Heart left ventricle (tissue), 16 donors: Measurements from ENCODE around the gene SETD1A. TPM values are rescaled to one million over a fixed set of nuclear protein-coding genes. Genes with fewer than 3 reads are reported as not detected.

ENCODE experiments used
- ATAC-seq, 4 donors: fragments of 200-7000 bp; cut with Tn5 transposase; one replicate each; pipeline ENCODE4 v1.9.1; 2020 to 2022; ENCODE audit warnings: moderate library complexity in 4 of 4, mild to moderate bottlenecking in 3 of 4, moderate number of reproducible peaks in 1 of 4
- DNase-seq, 5 donors: peaks; one replicate each; pipeline ENCODE4 v3.0.0-alpha.2; 2020
- H3K27ac ChIP-seq, 12 donors: fragments of 200-600 bp; sonication (generic) in 4 of 12; one replicate each; pipeline versions ENCODE4 v1.5.0 to v1.8.0; 2016 to 2022; ENCODE audit warnings: mild to moderate bottlenecking in 2 of 12
- H3K27me3 ChIP-seq, 9 donors: fragments of 200-600 bp; sonication (generic) in 2 of 9; one replicate each; pipeline versions ENCODE4 v1.5.1 to v1.8.0; 2016 to 2022; ENCODE audit warnings: mild to moderate bottlenecking in 3 of 9
- H3K36me3 ChIP-seq, 9 donors: fragments of 200-600 bp; sonication (generic) in 2 of 9; one replicate each; pipeline versions ENCODE4 v1.5.0 to v1.8.0; 2018 to 2022; ENCODE audit warnings: mild to moderate bottlenecking in 2 of 9
- H3K4me1 ChIP-seq, 12 donors: fragments of 200-600 bp; sonication (generic) in 4 of 12; one replicate each; pipeline versions ENCODE4 v1.5.0 to v1.8.0; 2016 to 2022; ENCODE audit warnings: mild to moderate bottlenecking in 3 of 12
- H3K4me3 ChIP-seq, 12 donors: fragments of 200-600 bp; sonication (generic) in 4 of 12; one replicate each; pipeline versions ENCODE4 v1.5.0 to v1.8.0; 2017 to 2022; ENCODE audit warnings: mild to moderate bottlenecking in 9 of 12, moderate library complexity in 4 of 12
- H3K9me3 ChIP-seq, 12 donors: fragments of 200-600 bp; sonication (generic) in 4 of 12; one replicate each; pipeline versions ENCODE4 v1.5.0 to v1.8.0; 2016 to 2022; ENCODE audit warnings: mild to moderate bottlenecking in 1 of 12
- CTCF ChIP-seq, 12 donors: fragments of 200-600 bp; sonication (generic) in 4 of 12; IDR thresholded peaks; one replicate each; pipeline versions ENCODE4 v1.5.0 to v1.8.0; 2018 to 2022; ENCODE audit warnings: antibody characterized with exemption in 12 of 12, mild to moderate bottlenecking in 5 of 12
- POLR2A ChIP-seq, 2 donors: fragments of 450-650 bp; IDR thresholded peaks; one replicate each; pipeline ENCODE4 v1.6.1; 2017; ENCODE audit warnings: antibody characterized with exemption in 2 of 2, mild to moderate bottlenecking in 2 of 2, moderate library complexity in 2 of 2
- WGBS, 4 donors: extraction: QIAGEN DNeasy Blood & Tissue Kit in 2 of 4; methylation state at CpG; one replicate each; pipeline versions ENCODE4 v1.1.5 to v1.1.7; 2013 to 2018; 5-methylcytosine and 5-hydroxymethylcytosine counted together
- intact Hi-C, 10 donors: fragments of 100-400 bp; cut with DNase I; formaldehyde crosslinking; loops; one replicate each; pipeline versions ENCODE4 v1.11.1 to v1.14.2; 2022
- polyA plus RNA-seq, 2 donors: library from polyadenylated mRNA; stranded (reverse); fragments of 200-250 nt; gene quantifications; one replicate each; pipeline ENCODE4 v1.2.3, GENCODE V29; 2013
- total RNA-seq, 9 donors: library from RNA; depleted of rRNA in 2 of 9; stranded (reverse); fragments of >200 nt in 2 of 9; fragmentation: NEBNext Ultra II Directional in 3 of 9; extraction: Animal tissue kit (Norgen Biotek cat#: 25700) in 3 of 9; gene quantifications; one replicate each; pipeline versions ENCODE4 v1.1.0 to v1.2.4, GENCODE V29; 2016 to 2023
- donor health status: ischemic (EF 13 %, LVEDD 7.1; RV severe dilation, severe dysfunction).
- donor health status: healthy with polysubstance abuse.
- donor health status: DM: no; HTN: yes; CAD: no.
- donor health status: DM: no; HTN: no; CAD: no.
- donor health status: ischemic (EF 25% LVEDD 6.9; RV normal size, moderate dysfunction).
- donor health status: ischemic (EF 25% LVEDD 5.7; RV mildly dilated, moderate dysfunction).
- donor health status: healthy.
- donor health status: DM: yes; HTN: yes; CAD: no.
- donor health status: ischemic (EF 35%, LVEDD 5.7; RV mildly dilated, moderate dysfunction).
- donor health status: nonischemic (EF 11% LVEDD 7.7; RV severe dilation, severe dysfunction).
- donor health status: DM: yes; HTN: yes; CAD: no.
- donor health status: PGD.
- donor health status: ischemic (EF 29% LVEDD 5.4; RV normal size, mild dysfunction).
- donor health status: nonischemic (EF 23%, LVEDD 6.1; RV moderate dilation, normal function).

Gene SETD1A
- total and polyA plus RNA-seq, 11 donors, result 4.6 to 12.1 (median 9.0) TPM

DNA sequence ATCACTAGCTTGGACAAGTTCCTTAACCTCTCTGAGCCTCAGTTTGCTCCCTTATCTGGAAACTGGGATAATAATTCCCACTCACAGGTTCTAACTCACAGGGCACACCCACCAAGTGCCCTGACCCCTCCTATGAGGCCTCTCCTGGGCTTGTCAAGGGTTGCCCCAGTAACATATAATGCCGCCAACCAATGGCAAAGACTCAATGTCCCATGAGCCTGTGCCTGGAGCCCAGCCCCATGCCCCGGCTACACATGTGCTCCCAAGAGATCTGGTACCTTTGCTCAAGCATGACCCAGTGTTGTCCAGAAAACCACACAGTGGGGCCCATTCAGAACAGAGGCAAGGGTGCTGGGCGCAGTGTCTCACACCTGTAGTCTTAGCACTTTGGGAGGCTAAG lies 42.7 kb upstream of the SETD1A start:
- DNase-seq, result no peak
- no peaks in the 10 kb centered on the region for H3K27me3 ChIP-seq
- TF ChIP-seq CTCF (IDR thresholded peaks at IDR 0.05) (no peak), POLR2A (IDR thresholded peaks at IDR 0.05) (no peak)
- H3K4me1 ChIP-seq, result no peaks in the 10 kb centered on the region
- H3K27ac ChIP-seq, result no peak overlapping the region
- ATAC-seq, result peak in 1 of 4 donors; percentile 11
- no peak overlapping the region for H3K4me3 ChIP-seq
- WGBS, 4 donors, result 92 to 100% (median 96%) methylated on average over 3 of the region's 3 CpGs
- intact Hi-C loops, result loop anchor here in 1 of 10 donors (10.0 kb wide), 1 partner anchor 170 kb away; the partner anchor contains the start of gene PHKG2
- H3K9me3 ChIP-seq, result no peaks in the 10 kb centered on the region
- no peaks in the 10 kb centered on the region for H3K36me3 ChIP-seq

GRCh38 chr16:30918614-30919013 lies 38.9 kb upstream of the SETD1A start:
- WGBS, 4 donors, result 85 to 95% (median 88%) methylated on average over 1 of the region's 1 CpG
- Histone ChIP-seq H3K27ac (no peak overlapping the region), H3K4me3 (no peak overlapping the region), H3K27me3 (no peaks in the 10 kb centered on the region), H3K4me1 (peaks cover 0 to 13% (median 4%) of the 10 kb centered on the region in 12 donors), H3K9me3 (no peaks in the 10 kb centered on the region), H3K36me3 (no peaks in the 10 kb centered on the region)
- intact Hi-C loops, result loop anchor here in 1 of 10 donors (10.0 kb wide), 1 partner anchor 174 kb away; the partner anchor contains the start of gene PHKG2
- DNase-seq (no peak), ATAC-seq (no peak)
- TF ChIP-seq CTCF (IDR thresholded peaks at IDR 0.05), result no peak
- no peak for TF ChIP-seq POLR2A (IDR thresholded peaks at IDR 0.05)

- Histone ChIP-seq H3K4me3 (no peak overlapping the region), H3K27me3 (no peaks in the 10 kb centered on the region), H3K27ac (peak overlapping the region in 2 of 12 donors; percentile 92 to 94), H3K36me3 (no peaks in the 10 kb centered on the region), H3K4me1 (peaks cover 0 to 22% (median 9%) of the 10 kb centered on the region in 12 donors), H3K9me3 (no peaks in the 10 kb centered on the region)
- WGBS, 4 donors, result 54 to 68% (median 59%) methylated on average over 2 of the region's 2 CpGs
- TF ChIP-seq CTCF (IDR thresholded peaks at IDR 0.05) (no peak), POLR2A (IDR thresholded peaks at IDR 0.05) (no peak)
- intact Hi-C loops, result loop anchor here in 9 of 10 donors (1.0 to 5.0 kb wide), 5 partner anchors 46 to 264 kb away; partner anchors contain the start of gene FBRS (in 1 of the 9)
- DNase-seq, result no peak
- ATAC-seq, result no peak
Measured at GRCh38 chr16:30920891-30921290, 36.7 kb upstream of the SETD1A start.

DNA sequence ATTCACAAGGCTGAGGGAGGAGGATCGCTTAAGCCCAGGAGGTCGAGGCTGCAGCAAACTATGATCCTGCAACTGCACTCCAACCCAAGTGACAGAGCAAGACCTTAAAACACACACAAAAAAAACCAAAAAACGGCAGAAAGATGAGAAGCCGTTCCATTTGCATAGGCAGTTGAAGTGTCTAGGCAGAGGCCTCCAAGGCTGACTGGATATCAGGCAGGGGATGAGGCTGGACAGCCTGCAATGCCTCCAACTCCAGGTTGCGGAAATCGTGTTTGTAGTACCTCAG lies 36.2 kb upstream of the SETD1A start:
- Histone ChIP-seq H3K27me3 (no peaks in the 10 kb centered on the region), H3K4me1 (peaks cover 0 to 22% (median 9%) of the 10 kb centered on the region in 12 donors), H3K36me3 (peaks cover 0 to 5% (median 0%) of the 10 kb centered on the region in 9 donors), H3K27ac (peak overlapping the region in 11 of 12 donors; percentile 59 to 98 (median 94)), H3K4me3 (peak overlapping the region in 11 of 12 donors; percentile 34 to 80 (median 63)), H3K9me3 (no peaks in the 10 kb centered on the region)
- no peak for TF ChIP-seq POLR2A (IDR thresholded peaks at IDR 0.05)
- TF ChIP-seq CTCF (IDR thresholded peaks at IDR 0.05), result no peak
- ATAC-seq (no peak), DNase-seq (no peak)
- intact Hi-C loops, result loop anchor here in 9 of 10 donors (1.0 to 5.0 kb wide), 5 partner anchors 47 to 264 kb away; partner anchors contain the start of gene FBRS (in 1 of the 9)
- 30% methylated on average over 6 of the region's 6 CpGs for WGBS, 4 donors
